ENCODE data around the gene CLDN7.

Gene CLDN7

DNA sequence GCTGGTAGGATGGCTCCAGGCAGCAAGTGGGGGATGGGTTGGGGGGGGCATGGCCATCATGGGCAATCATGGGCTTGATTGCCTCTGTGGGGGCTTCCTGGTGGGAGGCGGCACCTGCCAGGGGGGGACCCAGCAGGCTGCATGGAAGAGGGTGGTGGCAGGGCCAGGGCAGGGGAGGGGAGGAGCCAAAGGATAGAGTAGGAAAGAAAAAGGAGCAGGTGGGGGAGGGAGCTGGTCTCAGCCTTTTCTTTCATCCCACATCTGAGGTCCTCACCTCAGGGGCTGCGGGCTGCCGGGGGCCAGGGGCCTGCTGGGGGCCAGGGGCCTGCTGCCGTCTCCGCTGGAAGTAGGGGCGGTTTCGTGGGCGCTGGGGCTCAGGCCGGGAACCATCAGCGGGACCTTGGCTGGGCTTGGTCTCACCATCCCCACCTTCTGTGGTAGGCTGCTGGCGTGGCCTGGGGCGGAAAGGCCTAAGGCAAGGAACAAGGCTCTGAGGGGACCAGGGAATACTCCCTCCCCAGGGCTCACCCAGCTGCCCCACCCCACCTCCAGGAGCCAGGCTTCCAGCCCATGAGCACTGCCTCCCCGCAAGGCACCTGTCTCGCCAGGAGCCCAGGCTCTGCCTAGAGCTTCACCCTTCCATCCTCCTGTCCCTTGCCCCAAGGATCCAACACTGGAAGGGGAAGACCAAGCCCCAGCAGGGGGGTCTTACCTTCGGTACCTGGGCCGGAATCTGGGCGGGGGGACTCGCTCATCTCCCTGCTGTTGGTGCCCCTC, 27.2 kb upstream of the CLDN7 start:
- in situ Hi-C loops (cut with HindIII; ENCODE audit: low sequenced_read_pairs), result no loop called here

DNA sequence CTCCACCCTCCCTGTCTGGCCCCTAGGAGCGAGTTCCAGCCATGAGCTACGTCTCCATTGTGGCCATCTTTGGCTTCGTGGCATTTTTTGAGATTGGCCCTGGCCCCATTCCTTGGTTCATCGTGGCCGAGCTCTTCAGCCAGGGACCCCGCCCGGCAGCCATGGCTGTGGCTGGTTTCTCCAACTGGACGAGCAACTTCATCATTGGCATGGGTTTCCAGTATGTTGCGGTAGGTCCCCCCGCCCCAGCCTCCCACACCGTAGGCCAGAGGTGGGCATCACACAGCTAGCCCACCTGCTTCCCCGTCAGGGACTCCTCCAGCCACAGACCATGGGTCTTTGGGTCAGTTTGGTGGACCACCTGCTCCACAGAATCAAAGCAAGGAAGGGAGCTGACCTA, 23.4 kb upstream of the CLDN7 start:
- in situ Hi-C loops (cut with HindIII; ENCODE audit: low sequenced_read_pairs), result no loop called here

DNA sequence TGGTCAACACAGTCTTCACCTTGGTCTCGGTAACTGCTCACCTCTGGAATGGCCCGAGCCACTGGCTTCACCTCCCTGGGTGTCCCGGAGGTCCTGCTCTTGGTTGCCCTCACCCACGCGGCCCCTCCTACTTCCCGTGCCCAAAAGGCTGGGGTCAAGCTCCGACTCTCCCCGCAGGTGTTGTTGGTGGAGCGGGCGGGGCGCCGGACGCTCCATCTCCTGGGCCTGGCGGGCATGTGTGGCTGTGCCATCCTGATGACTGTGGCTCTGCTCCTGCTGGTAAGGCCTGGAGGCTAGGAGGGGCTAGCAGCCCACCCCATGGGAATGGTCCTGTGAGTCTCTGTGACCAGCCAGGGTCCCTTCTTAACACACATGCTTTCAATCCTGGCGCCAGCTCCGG, 22.6 kb upstream of the CLDN7 start:
- in situ Hi-C loops (cut with HindIII; ENCODE audit: low sequenced_read_pairs), result no loop called here

DNA sequence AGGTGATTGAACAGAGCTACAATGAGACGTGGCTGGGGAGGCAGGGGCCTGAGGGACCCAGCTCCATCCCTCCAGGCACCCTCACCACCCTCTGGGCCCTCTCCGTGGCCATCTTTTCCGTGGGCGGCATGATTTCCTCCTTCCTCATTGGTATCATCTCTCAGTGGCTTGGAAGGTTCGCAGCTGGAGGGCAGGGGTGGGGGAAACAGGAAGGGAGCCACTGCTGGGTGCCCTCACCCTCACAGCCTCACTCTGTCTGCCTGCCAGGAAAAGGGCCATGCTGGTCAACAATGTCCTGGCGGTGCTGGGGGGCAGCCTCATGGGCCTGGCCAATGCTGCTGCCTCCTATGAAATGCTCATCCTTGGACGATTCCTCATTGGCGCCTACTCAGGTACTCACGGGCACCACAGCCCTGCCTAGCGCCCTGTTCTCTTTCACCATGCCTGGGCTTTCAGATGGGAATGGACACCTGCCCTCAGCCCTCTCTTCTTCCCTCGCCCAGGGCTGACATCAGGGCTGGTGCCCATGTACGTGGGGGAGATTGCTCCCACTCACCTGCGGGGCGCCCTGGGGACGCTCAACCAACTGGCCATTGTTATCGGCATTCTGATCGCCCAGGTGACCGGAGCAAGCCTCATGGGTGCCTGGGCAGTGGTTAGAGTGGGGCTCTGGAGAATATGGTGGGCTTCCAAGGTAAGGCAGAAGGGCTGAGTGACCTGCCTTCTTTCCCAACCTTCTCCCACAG, 21.4 kb upstream of the CLDN7 start:
- in situ Hi-C loops (cut with HindIII; ENCODE audit: low sequenced_read_pairs), result no loop called here

DNA sequence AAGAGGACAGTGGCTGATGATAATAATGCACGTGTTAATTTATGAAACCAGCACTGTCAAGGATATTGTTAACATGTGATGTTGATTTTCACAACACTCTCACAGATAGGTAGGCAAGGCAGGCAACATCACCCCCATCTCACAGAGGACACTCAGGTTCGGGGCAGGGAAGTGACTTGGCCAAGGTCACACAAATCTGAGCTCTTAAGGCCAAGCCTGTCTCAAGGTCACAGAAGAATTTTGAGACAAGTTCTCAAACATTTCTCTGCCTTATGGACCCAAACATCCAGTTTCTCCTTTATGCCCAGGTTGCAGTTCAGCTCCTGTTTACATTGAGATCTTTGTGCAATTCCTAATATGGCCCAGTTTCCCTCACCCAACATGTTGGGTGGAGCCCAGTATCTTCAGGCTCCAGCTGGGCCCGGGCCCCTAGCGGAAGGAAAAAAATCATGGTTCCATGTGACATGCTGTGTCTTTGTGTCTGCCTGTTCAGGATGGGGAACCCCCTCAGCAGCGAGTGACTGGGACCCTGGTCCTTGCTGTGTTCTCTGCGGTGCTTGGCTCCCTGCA, 20.6 kb upstream of the CLDN7 start:
- in situ Hi-C loops (cut with HindIII; ENCODE audit: low sequenced_read_pairs), result no loop called here

DNA sequence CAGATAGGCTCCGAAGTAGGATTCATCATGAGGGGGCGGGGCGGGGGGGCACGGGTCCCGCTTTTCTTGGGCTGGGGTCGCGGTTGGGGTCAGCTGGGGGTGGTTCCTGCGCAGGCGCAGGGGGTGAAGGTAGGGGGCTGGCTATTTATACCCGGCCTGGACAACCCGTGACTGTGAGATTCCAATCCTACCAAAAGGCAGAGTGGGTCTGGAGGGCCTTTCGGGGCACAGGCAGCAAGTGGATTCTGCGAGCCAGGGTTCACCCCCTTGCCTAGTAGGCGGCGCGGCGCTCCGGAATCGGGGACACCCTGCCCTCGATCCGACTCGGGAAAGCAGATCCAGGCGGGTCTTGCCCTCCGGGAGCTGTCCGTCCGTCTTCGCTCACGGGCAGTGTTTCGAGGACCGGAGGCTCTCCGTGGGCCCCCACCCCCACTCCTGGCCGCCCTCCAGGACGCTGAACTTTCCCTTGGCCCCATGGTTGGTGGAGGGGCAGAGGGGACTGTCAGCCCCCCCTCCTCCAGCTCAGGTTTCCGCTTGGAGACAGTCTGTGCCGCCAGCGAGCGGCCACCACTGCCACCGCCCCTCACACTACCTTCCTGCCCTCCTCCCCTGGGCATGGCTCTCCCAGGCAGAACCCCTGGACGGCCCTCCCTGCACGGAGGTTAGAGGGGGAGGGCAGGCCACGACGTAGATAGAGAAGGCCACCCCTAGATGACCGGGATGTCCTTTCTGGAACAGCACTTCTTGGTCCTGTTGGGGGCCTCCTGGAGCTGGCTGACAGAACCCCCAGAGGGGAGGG, 19.9 kb upstream of the CLDN7 start:
- in situ Hi-C loops (cut with HindIII; ENCODE audit: low sequenced_read_pairs), result no loop called here

DNA sequence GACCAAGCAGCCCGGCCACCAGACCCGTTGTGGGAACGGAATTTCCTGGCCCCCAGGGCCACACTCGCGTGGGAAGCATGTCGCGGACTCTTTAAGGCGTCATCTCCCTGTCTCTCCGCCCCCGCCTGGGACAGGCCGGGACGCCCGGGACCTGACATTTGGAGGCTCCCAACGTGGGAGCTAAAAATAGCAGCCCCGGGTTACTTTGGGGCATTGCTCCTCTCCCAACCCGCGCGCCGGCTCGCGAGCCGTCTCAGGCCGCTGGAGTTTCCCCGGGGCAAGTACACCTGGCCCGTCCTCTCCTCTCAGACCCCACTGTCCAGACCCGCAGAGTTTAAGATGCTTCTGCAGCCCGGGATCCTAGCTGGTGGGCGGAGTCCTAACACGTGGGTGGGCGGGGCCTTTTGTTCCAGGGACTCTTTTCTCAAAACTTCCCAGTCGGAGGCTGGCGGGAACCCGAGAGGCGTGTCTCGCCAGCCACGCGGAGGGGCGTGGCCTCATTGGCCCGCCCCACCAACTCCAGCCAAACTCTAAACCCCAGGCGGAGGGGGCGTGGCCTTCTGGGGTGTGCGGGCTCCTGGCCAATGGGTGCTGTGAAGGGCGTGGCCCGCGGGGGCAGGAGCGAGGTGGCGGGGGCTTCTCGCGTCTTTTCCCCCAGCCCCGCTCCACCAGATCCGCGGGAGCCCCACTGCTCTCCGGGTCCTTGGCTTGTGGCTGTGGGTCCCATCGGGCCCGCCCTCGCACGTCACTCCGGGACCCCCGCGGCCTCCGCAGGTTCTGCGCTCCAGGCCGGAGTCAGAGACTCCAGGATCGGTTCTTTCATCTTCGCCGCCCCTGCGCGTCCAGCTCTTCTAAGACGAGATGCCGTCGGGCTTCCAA, 19.0 kb upstream of the CLDN7 start, which contains the start of gene SLC2A4:
TSS of gene SLC2A4 (plus strand) at position 645 of the 879 bp plus-strand sequence. CDS start at position 862, 217 bp downstream.
- in situ Hi-C loops (cut with HindIII; ENCODE audit: low sequenced_read_pairs), result no loop called here

DNA sequence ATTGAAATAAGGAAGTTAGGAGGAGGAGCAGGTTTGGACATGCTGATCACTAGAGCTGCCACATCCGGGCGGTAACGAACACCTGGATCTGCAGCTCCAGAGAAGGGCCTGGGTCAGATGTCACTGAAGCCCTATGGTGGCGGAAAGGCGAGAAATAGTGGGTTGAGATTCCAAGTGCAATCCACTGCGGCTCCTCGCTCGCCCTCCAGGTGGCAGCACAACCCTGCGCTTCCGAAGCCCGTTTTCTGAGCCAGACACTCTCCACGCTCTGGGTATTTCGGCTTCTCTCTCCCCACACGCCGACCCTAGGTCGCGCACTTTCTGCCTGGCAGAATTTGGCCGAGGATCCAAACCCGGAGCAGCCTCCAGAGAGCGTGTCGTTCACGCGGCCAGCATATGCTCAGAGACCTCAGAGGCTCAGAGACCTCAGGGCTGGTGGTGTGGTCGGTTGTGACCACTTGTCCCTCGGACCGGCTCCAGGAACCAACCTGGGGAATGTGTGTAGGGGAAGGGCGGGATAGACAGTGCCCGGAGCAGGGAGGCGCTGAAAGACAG, 18.3 kb upstream of the CLDN7 start:
- in situ Hi-C loops (cut with HindIII; ENCODE audit: low sequenced_read_pairs), result no loop called here

DNA sequence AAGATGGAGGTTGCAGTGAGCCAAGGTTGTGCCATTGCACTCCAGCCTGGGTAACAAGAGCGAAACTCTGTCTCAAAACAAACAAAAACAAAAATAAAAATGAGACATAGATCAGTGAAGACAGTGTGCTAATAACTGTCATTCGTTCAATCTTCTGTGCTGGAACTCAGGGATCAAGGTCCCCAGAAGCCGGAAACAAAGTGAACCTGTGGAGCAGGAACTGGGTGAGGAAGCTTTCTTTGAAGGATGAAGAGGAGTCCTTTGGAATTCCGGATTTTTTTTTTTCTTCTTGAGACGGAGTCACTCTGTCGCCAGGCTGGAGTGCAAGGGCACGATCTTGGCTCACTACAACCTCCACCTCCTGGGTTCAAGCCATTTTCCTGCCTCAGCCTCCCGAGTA, 17.2 kb upstream of the CLDN7 start:
- in situ Hi-C loops (cut with HindIII; ENCODE audit: low sequenced_read_pairs), result no loop called here

DNA sequence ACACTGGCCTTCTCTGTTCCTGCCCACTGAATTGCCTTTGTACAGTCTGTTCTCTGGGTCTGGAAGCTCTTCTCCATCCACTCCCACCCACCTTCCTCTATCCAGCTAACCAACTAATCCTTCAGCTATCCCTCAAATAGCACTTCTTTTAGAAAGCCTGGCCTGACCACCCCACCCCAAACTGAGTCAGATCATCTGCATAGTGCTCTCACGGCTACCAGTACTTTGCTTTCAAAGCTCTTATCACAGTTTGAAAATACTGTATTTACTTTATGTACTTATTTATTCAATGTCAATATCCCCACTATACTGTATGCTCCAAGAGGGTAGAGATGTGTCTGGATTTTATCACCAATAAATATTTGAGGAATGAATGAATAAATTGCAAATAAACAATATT, 4.5 kb upstream of the CLDN7 start:
- in situ Hi-C loops (cut with HindIII; ENCODE audit: low sequenced_read_pairs), result no loop called here

DNA sequence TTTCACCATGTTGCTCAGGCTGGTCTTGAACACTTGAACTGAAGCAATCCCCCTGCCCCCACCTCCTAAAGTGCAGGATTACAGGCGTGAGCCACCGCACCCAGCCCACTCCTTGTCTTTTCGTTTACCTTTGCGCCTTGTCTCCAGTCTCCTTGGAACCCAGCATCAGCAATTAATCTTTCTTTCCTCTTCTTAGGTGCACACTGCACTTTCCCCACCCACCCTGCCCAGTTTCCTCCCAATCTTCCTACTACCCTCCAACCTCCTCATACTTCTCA, 1.5 kb upstream of the CLDN7 start:
- in situ Hi-C loops (cut with HindIII; ENCODE audit: low sequenced_read_pairs), result no loop called here

DNA sequence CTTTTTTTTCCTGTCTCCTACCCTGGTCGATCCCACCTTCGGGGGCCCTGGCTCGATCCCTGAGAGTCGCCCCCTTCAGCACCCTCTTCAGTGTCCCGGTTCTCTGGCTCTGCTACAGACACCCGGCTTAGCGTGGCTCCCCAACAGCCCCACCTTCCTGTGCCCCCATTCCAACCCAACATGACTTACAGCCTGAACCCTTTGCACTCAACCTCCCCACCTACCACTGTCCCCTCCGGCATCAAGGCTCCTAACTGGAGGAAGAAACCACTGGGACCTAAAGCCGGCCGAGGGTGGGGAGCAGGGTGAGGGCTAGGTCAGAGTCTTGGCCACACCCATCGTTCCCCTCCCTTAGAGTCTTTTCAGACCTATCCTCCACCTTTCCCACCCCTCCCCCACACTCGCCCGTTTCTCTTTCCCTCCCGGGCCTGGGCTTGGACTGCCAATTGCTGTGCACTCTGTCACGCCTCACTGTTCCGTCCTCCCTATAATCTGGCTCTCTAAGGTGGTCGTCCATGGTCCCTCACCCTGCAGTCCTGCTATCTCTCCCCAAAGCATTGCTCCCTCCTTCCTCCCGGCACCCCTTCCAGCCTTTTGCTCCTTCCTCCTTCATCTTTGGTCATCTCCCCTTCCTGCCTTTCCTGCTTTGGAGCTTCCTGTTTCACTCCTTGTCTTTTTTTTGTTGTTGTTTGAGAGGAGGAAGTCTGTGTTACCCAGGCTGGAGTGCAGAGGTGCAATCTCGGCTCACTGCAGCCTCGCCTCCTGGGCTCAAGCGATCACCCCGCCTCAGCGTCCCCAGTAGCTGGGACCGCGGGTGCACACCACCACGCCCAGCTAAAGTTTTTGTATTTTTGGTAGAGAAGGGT, 890 bp upstream of the CLDN7 start:
- in situ Hi-C loops (cut with HindIII; ENCODE audit: low sequenced_read_pairs), result no loop called here

DNA sequence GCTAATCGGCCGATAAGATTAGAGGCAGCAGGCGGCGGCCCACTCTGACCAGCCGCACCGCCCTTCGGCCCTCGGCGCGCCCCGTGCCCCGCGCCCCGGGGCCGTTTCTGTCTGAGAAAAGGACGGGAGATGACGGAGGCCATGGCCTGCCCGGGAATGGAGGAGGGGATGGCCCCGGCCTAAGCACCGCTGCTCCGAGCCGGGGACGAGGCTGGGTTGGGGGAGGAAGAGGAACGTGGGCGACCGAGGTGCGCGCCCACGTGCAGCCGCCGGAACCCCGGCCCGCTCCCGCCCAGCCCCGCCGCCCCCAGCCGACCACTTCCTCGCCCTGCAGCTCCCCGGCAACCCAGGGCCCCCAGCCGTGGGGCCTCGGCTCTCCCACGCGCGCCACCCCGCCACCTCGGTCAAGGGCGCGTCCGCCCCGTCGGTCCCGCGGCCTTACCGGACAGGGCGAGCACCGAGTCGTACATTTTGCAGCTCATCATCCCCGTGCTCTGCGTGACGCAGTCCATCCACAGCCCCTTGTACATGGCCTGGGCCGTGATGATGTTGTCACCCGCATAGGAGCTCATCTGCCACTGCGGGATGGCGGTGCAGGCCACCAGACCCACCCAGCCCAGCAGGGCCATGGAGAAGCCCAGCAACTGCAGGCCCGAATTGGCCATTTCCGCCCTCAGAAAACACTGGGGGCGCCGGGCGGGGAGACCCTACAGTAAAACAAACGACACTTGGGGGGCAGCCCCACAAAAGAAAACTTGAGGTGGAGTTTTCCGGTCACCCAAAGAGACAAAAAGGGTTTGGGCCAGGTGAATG, 693 bp downstream of the CLDN7 start:
- in situ Hi-C loops (cut with HindIII; ENCODE audit: low sequenced_read_pairs), result no loop called here

DNA sequence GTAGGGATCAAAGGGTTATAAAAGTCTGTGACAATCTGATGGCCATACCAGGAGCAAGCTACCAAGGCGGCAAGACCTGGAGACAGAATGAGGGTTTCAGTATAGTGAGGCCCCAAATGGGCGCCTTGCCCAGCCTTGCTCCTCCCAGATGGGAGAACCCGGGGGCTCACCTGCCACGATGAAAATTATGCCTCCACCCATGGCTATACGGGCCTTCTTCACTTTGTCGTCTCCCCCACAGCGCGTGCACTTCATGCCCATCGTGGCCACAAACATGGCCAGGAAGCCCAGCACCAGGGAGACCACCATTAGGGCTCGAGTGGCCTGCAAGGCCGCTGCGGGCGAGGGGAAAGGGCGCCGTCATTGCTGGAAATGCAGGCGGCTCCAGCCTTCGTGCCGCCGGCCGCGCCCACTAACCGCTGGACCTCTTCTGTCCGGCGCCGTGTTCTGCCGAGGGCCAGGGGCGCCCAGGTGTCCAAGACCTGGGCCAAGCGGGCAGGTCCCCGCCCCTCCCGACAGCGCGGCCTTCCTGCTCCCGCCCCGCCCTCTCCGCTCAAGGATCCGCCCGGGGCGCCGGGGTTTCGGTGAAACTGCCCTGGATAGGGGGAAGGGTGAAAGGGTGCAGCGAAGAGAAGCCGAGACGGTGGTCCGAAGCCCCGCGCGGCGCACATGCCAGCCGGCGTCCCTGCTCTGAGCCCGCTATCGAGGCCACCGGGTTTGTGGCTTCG, 1.5 kb downstream of the CLDN7 start:
- in situ Hi-C loops (cut with HindIII; ENCODE audit: low sequenced_read_pairs), result no loop called here

DNA sequence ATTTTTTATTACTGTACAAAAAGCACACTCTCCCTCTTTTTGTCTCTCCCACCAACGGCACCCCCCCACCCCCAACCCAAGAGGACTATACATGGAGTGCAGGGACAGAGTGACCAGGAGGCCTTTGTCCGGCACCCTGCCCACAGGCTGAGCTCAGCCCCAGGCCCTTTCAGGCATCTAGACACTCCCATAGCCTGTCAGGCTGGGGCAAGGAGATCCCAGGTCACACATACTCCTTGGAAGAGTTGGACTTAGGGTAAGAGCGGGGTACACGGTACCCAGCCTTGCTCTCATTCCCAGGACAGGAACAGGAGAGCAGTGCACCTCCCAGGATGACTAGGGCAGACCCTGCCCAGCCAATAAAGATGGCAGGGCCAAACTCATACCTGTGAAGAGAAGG, 2.1 kb downstream of the CLDN7 start:
- in situ Hi-C loops (cut with HindIII; ENCODE audit: low sequenced_read_pairs), result no loop called here

DNA sequence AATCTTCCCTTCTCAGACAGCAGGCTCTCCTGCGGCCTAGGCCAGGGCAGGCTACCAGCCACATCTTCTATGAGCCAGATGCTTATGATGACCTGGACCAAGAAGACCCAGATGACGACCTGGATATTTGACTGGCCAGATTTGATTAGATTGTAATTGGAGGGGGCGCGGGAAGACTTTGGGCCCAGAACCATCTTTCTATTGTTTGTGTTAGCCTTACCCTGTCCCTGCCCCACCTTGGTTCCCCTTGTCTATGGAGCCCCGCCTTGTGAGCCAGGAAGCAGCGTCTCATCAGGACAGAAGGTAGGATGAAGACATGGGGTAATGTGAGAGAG, 2.8 kb downstream of the CLDN7 start:
- in situ Hi-C loops (cut with HindIII; ENCODE audit: low sequenced_read_pairs), result no loop called here

DNA sequence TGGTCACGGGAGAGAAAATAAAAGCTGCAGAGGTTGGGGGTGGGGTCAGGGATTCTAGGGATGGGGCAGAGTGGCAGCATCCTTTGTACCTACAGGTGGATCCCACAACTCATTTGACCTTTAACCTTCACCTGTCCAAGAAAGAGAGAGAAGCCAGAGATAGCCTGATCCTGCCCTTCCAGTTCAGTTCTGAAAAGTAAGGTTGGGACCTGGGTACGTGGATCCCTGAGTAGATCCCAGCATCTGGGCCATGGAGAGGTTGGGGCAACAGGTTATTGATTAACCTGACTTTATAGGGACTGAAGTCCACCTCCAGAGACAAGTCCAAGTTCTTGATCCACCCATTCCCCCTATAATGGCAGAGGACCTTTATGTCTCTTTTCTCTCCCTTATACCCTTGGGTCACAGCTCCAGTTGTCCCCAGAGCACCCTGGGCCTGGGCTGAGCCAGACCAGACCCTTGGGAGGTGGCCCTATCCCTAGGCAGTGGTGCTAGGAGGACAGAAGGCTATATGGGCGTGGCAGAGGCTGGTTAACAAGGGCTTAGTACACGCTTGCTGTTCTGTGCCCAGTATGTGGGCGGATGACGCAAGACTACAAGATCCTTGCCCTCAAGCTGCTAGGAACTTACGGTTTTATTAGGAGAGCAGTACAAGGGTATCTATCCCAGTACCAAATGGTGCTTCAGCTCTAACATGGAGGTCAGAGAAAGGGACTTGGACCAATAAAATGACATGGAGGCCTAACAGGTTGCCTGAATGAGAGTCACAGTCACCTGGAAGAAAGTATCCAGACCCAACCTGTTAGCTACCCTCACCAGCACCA, 3.3 kb downstream of the CLDN7 start:
- in situ Hi-C loops (cut with HindIII; ENCODE audit: low sequenced_read_pairs), result no loop called here
